Activated CD8-positive, alpha-beta memory T cell treated with anti-CD3 and anti-CD28 coated beads, Interleukin-2, amount 50 U/mL, for 1 hour (primary cell): ENCODE data around the gene CASP9.
"Not testable (repeated sequence)": the region's sequence is repeated elsewhere in the genome, so short reads cannot be mapped to it uniquely, and the experiment has no call there.

ENCODE experiments used
- DNase-seq: peaks from one replicate; pipeline ENCODE4 v3.0.0-alpha.2; 2020; ENCODE audit errors: extremely low read depth

CASP9 gene

GRCh38 chr1:15500184-15501178 is 23.5 kb downstream of the CASP9 start:
- DNase-seq = no peak

GRCh38 chr1:15493869-15494390 is 30.1 kb downstream of the CASP9 start:
- no peak for DNase-seq

GRCh38 chr1:15492596-15492995 is 31.4 kb downstream of the CASP9 start:
- no peak for DNase-seq

GRCh38 chr1:15491010-15491409 is 33.0 kb downstream of the CASP9 start:
- not testable (repeated sequence) for DNase-seq

GRCh38 chr1:15489052-15489736 is 34.8 kb downstream of the CASP9 start:
- DNase-seq = no peak

- no peak for DNase-seq
Measured at GRCh38 chr1:15488371-15488770, 35.6 kb downstream of the CASP9 start.

GRCh38 chr1:15486844-15487610 is 37.0 kb downstream of the CASP9 start:
- DNase-seq = not testable (repeated sequence)

GRCh38 chr1:15485636-15486035 is 38.4 kb downstream of the CASP9 start:
- no peak for DNase-seq

- not testable (repeated sequence) for DNase-seq
Measured at GRCh38 chr1:15484443-15484842, 39.6 kb downstream of the CASP9 start.

GRCh38 chr1:15483971-15484370 is 40.0 kb downstream of the CASP9 start:
- no peak for DNase-seq

GRCh38 chr1:15482983-15483543 is 41.0 kb downstream of the CASP9 start:
- DNase-seq = not testable (repeated sequence)

GRCh38 chr1:15482455-15482854 is 41.6 kb downstream of the CASP9 start:
- DNase-seq = not testable (repeated sequence)

GRCh38 chr1:15479654-15480347 is 44.2 kb downstream of the CASP9 start:
- no peak for DNase-seq

GRCh38 chr1:15477646-15478212 is 46.3 kb downstream of the CASP9 start:
- DNase-seq = no peak

- DNase-seq = no peak
Measured at GRCh38 chr1:15476927-15477326, 47.1 kb downstream of the CASP9 start.

- no peak for DNase-seq
Measured at GRCh38 chr1:15475752-15476314, 48.2 kb downstream of the CASP9 start, which contains the start of gene CELA2B. Gene CELA2B (plus strand): TSS chr1:15476104. CDS start chr1:15476126, 22 bp downstream.

GRCh38 chr1:15472587-15472986 is 51.4 kb downstream of the CASP9 start:
- DNase-seq = no peak

GRCh38 chr1:15471723-15472122 is 52.3 kb downstream of the CASP9 start:
- DNase-seq = not testable (repeated sequence)

GRCh38 chr1:15471067-15471466 is 52.9 kb downstream of the CASP9 start:
- not testable (repeated sequence) for DNase-seq
